ENCODE data around the gene TCEA3. TPM values are rescaled to one million over a fixed set of nuclear protein-coding genes. Genes with fewer than 3 reads are reported as not detected.

The TCEA3 gene
- total and polyA plus RNA-seq, 3 experiments from 2014 or later = 1.4 to 11.1 (median 1.7) TPM

DNA sequence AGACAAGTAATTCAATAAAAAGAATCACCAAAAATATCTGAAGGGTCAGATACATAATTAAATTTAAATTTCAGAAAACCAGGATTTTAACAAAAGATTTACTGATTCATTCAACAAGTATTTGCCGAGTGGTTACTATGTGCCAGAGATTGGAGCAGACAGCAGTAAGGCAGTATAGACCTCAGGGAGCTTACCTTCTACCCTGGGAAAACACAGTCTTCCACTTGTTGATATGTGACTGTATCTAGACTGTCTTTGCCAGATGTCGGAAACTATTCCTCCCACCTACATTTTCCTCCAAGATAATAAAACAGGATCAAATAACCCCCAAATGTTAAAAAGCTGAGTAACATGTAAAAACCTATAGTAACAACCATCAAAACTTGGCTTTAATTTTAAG, 86.7 kb downstream of the TCEA3 start:
- H3K27me3 Mint-ChIP-seq = no peaks in the 10 kb centered on the region
- no peaks in the 10 kb centered on the region for H3K9me3 ChIP-seq (ENCODE audit: low read length)
- peak overlapping the region in 1 of 7 donors; percentile 5 for H3K4me3 Mint-ChIP-seq
- H3K27ac Mint-ChIP-seq = peak overlapping the region in 7 of 8 donors; percentile 19 to 71 (median 41)
- H3K4me3 ChIP-seq (ENCODE audit: low read length) = no peak overlapping the region
- no peak for DNase-seq
- H3K9me3 Mint-ChIP-seq = no peaks in the 10 kb centered on the region
- peaks cover 57 to 71% (median 66%) of the 10 kb centered on the region in 3 donors for H3K4me1 Mint-ChIP-seq
- peaks cover 49% of the 10 kb centered on the region for H3K4me1 ChIP-seq (ENCODE audit: insufficient read depth, low read length)
- POLR2A ChIA-PET = no interaction called here
- peaks cover 25% of the 10 kb centered on the region for H3K36me3 ChIP-seq (ENCODE audit: insufficient read depth, low read length)
- H3K27ac ChIP-seq (ENCODE audit: low read depth, low read length) = no peak overlapping the region
- H3K27me3 ChIP-seq (ENCODE audit: insufficient read depth, low read length, poor library complexity, severe bottlenecking) = no peaks in the 10 kb centered on the region
- H3K36me3 Mint-ChIP-seq = peaks cover 5 to 52% (median 24%) of the 10 kb centered on the region in 3 donors
- CTCF ChIA-PET = no interaction called here

DNA sequence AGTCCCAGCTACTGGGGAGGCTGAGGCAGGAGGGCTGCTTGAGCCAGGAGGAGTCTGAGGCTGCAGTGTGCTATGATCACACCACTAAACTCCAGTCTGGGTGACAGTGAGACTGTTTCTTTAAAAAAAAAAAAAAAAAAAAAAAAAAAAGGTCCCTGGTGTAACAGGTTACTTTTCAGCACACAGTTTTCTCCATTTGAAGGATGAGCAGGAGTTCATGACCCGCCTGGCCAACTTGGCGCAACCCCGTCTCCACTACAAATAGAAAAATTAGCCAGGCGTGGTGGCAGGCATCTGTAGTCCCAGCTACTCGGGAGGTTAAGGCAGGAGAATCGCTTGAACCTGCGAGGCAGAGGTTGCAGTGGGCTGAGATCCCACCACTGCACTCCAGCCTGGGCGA, 92.8 kb downstream of the TCEA3 start:
- Histone ChIP-seq H3K9me3 (ENCODE audit: low read length) (no peaks in the 10 kb centered on the region), H3K27ac (ENCODE audit: low read depth, low read length) (no peak overlapping the region), H3K36me3 (ENCODE audit: insufficient read depth, low read length) (peaks cover 57% of the 10 kb centered on the region), H3K27me3 (ENCODE audit: insufficient read depth, low read length, poor library complexity, severe bottlenecking) (no peaks in the 10 kb centered on the region), H3K4me1 (ENCODE audit: insufficient read depth, low read length) (no peaks in the 10 kb centered on the region), H3K4me3 (ENCODE audit: low read length) (no peak overlapping the region)
- Mint-ChIP-seq H3K4me3 (no peak overlapping the region), H3K27ac (peak overlapping the region in 2 of 8 donors; percentile 38 to 47), H3K36me3 (peaks cover 12 to 80% (median 31%) of the 10 kb centered on the region in 3 donors), H3K9me3 (no peaks in the 10 kb centered on the region), H3K27me3 (peaks cover 0 to 2% of the 10 kb centered on the region in 2 donors), H3K4me1 (peaks cover 29 to 46% (median 40%) of the 10 kb centered on the region in 3 donors)
- no peak for DNase-seq
- ChIA-PET CTCF (interaction anchor here (0.6 to 1.0 kb wide), 2 partner anchors 9 to 23 kb away, joined by 3 read pairs; no protein-coding TSS in a partner anchor), POLR2A (no interaction called here)

Other genes with a start within 250 kb of the TCEA3 start
- not detected for gene HTR1D, start 207.2 kb downstream of the TCEA3 start, total RNA-seq
- not detected for gene HTR1D, start 207.2 kb downstream of the TCEA3 start, polyA plus RNA-seq
- 100 to 1,000 TPM; 199 to 201 TPM for gene HNRNPR, start 80.5 kb downstream of the TCEA3 start, total RNA-seq
- 184 TPM for gene HNRNPR, start 80.5 kb downstream of the TCEA3 start, polyA plus RNA-seq
- gene ZNF436, start 54.9 kb downstream of the TCEA3 start, total RNA-seq = 1 to 10 TPM; 5.9 to 6.4 TPM
- 4.9 TPM for gene ZNF436, start 54.9 kb downstream of the TCEA3 start, polyA plus RNA-seq
- gene ASAP3, start 59.4 kb upstream of the TCEA3 start, total RNA-seq = under 1 TPM; 0.33 to 0.78 TPM
- gene ASAP3, start 59.4 kb upstream of the TCEA3 start, polyA plus RNA-seq = 0.62 TPM
- 10 to 100 TPM; 19.1 to 19.6 TPM for gene E2F2, start 106.5 kb upstream of the TCEA3 start, total RNA-seq
- gene E2F2, start 106.5 kb upstream of the TCEA3 start, polyA plus RNA-seq = 0.76 TPM
- 10 to 100 TPM; 18.4 to 19.3 TPM for gene ID3, start 134.8 kb upstream of the TCEA3 start, total RNA-seq
- gene ID3, start 134.8 kb upstream of the TCEA3 start, polyA plus RNA-seq = 4.7 TPM

Measured in CD8-positive, alpha-beta memory T cell (primary cell).